Esophagus squamous epithelium (tissue), 4 donors: Measurements from ENCODE around the gene LIG1.

Experiments used
- POLR2A ChIP-seq, 4 donors: fragments of 450-650 bp; IDR thresholded peaks; one replicate each; pipeline ENCODE4 v1.6.1; 2017; ENCODE audit warnings: antibody characterized with exemption in 4 of 4, mild to moderate bottlenecking in 4 of 4, moderate library complexity in 3 of 4
- TF ChIP-seq, protein P1 (sequence below), 6 experiments: fragments of 450-650 bp in 4 of 6; fragments of 200-600 bp in 2 of 6; sonication (generic) in 2 of 6; IDR thresholded peaks; one replicate each; pipeline ENCODE4 v1.5.1; 2016 to 2019; ENCODE audit warnings: antibody characterized with exemption in 6 of 6, mild to moderate bottlenecking in 4 of 6, moderate library complexity in 4 of 6

- TF ChIP-seq, protein P1, sequence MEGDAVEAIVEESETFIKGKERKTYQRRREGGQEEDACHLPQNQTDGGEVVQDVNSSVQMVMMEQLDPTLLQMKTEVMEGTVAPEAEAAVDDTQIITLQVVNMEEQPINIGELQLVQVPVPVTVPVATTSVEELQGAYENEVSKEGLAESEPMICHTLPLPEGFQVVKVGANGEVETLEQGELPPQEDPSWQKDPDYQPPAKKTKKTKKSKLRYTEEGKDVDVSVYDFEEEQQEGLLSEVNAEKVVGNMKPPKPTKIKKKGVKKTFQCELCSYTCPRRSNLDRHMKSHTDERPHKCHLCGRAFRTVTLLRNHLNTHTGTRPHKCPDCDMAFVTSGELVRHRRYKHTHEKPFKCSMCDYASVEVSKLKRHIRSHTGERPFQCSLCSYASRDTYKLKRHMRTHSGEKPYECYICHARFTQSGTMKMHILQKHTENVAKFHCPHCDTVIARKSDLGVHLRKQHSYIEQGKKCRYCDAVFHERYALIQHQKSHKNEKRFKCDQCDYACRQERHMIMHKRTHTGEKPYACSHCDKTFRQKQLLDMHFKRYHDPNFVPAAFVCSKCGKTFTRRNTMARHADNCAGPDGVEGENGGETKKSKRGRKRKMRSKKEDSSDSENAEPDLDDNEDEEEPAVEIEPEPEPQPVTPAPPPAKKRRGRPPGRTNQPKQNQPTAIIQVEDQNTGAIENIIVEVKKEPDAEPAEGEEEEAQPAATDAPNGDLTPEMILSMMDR (IDR thresholded peaks at IDR 0.05) = no peak
- TF ChIP-seq POLR2A (IDR thresholded peaks at IDR 0.05) = no peak
These were observed 52.5 kb downstream of the LIG1 start for GRCh38 chr19:48117515-48118130.
